ENCODE data around the gene DPP6. TPM values are rescaled to one million over a fixed set of nuclear protein-coding genes. Genes with fewer than 3 reads are reported as not detected.

DPP6 gene
- polyA plus RNA-seq, 2 of the 4 experiments (the other 2 are of a cell fraction): not detected

DNA sequence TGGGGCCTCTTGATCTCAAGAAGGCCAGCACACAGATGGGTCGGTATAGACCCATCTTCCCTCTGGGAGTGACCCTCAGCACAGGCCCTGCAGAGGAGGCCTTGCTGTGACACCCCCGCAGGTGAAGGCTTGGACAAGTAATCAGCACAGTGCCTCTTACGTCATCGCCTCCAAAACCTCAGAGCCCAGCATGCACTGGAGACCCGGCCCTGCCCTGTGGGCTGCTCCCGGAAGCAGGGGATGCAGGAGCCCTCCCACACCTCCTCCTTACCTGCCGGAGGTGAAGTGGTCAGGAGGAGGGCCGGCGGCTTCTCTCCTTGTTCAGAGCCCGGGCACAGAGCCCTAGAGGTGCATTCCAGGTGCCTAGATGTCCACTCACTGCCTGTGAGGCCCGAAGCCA, 829.3 kb downstream of the DPP6 start:
- ATAC-seq: no peak
- Histone ChIP-seq H3K4me2 (no peak overlapping the region), H3K4me1 (no peaks in the 10 kb centered on the region), H3K9me3 (peaks cover 9% of the 10 kb centered on the region; the same call in 2 of the 3 replicates), H3K27ac (no peak overlapping the region), H3K4me3 (no peak overlapping the region)
- no peak for FAIRE-seq
- DNase-seq (ENCODE audit: low read depth in 1 of 2, low spot score in 1 of 2): no peak
- POLR2A ChIA-PET: no interaction called here
- CTCF ChIA-PET: interaction anchor here (1.3 kb wide), 1 partner anchor 29 kb away, joined by 4 read pairs; no protein-coding TSS in a partner anchor
- TF ChIP-seq HDAC2 (IDR thresholded peaks at IDR 0.05) (no peak), MAFK (IDR thresholded peaks at IDR 0.05; ENCODE audit: partially characterized antibody) (no peak), EP300 (IDR thresholded peaks at IDR 0.05) (no peak), GATA3 (IDR thresholded peaks at IDR 0.05; ENCODE audit: borderline replicate concordance) (no peak), CHD2 (IDR thresholded peaks at IDR 0.05; ENCODE audit: low read length, partially characterized antibody) (no peak), ZSCAN20 (CRISPR knock-in tag; IDR thresholded peaks at IDR 0.05) (no peak), MYC (IDR thresholded peaks at IDR 0.05; ENCODE audit: borderline replicate concordance, low read length) (no peak), ZNF302 (CRISPR knock-in tag; IDR thresholded peaks at IDR 0.05) (no peak), RARB (CRISPR knock-in tag; IDR thresholded peaks at IDR 0.05) (no peak), RAD21 (conservative IDR thresholded peaks at IDR 0.05 in 1 of 2, IDR thresholded peaks at IDR 0.05 in 1 of 2) (no peak), SREBF2 (IDR thresholded peaks at IDR 0.05) (no peak), CBX2 (IDR thresholded peaks at IDR 0.05; ENCODE audit: borderline replicate concordance, low read depth) (no peak)
- TF ChIP-seq, protein P1, sequence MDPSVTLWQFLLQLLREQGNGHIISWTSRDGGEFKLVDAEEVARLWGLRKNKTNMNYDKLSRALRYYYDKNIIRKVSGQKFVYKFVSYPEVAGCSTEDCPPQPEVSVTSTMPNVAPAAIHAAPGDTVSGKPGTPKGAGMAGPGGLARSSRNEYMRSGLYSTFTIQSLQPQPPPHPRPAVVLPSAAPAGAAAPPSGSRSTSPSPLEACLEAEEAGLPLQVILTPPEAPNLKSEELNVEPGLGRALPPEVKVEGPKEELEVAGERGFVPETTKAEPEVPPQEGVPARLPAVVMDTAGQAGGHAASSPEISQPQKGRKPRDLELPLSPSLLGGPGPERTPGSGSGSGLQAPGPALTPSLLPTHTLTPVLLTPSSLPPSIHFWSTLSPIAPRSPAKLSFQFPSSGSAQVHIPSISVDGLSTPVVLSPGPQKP (IDR thresholded peaks at IDR 0.05; ENCODE audit: low read depth, low read length): no peak
- 28% methylated on average over 7 of the region's 11 CpGs for WGBS (ENCODE audit: missing lambda C conversion rate)

DNA sequence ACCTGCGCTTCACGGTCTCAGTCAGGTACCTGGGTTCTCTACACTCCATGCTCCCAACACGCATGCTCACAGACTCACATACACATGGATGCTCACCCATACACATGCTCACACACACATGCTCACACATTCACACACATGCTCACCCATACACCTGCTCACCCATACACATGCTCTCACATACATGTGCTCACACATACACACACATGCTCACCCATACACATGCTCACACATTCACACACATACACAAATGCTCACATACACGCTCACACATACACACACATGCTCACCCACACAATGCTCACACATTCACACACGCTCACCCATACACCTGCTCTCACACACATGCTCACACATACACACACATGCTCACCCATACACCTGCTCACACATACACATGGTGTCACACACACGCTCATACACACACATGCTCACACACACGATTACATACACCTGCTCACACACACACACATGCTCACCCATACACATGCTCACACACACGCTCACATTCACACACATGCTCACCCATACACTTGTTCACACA, 830.8 kb downstream of the DPP6 start:
- Histone ChIP-seq H3K9me3 (peaks cover 9% of the 10 kb centered on the region; the same call in 2 of the 3 replicates), H3K4me1 (no peaks in the 10 kb centered on the region), H3K4me3 (no peak overlapping the region), H3K4me2 (no peak overlapping the region), H3K27ac (no peak overlapping the region)
- DNase-seq (ENCODE audit: low read depth in 1 of 2, low spot score in 1 of 2) (no peak), FAIRE-seq (no peak), ATAC-seq (no peak)
- ChIA-PET CTCF (no interaction called here), POLR2A (no interaction called here)
- 59% methylated on average over 8 of the region's 8 CpGs for WGBS (ENCODE audit: missing lambda C conversion rate)
- TF ChIP-seq CHD2 (IDR thresholded peaks at IDR 0.05; ENCODE audit: low read length, partially characterized antibody): no peak
- TF ChIP-seq, protein P2, sequence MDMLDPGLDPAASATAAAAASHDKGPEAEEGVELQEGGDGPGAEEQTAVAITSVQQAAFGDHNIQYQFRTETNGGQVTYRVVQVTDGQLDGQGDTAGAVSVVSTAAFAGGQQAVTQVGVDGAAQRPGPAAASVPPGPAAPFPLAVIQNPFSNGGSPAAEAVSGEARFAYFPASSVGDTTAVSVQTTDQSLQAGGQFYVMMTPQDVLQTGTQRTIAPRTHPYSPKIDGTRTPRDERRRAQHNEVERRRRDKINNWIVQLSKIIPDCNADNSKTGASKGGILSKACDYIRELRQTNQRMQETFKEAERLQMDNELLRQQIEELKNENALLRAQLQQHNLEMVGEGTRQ (IDR thresholded peaks at IDR 0.05): no peak
- no peak for TF ChIP-seq SREBF2 (IDR thresholded peaks at IDR 0.05)
- TF ChIP-seq ZNF302 (CRISPR knock-in tag; IDR thresholded peaks at IDR 0.05): no peak
- TF ChIP-seq HEYL (CRISPR knock-in tag; IDR thresholded peaks at IDR 0.05): no peak

DNA sequence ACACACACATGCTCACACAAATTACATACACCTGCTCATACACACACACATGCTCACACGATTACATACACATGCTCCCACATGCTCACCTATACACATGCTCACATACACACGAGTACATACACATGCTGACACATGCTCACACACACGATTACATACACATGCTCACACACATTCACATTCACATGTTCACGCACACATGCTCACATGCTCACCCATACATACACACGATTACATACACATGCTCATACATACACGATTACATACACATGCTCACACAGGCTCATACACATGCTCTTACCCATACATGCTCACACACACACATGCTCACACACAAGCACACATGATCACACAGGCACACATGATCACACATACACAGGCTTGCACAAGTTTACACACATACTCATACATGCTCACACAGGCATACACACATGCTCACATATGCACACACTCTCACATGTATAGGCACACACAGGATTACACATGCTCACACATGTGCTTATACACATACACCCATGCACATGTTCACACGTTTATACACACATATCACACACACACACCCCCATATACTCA, 832.2 kb downstream of the DPP6 start:
- POLR2A ChIA-PET: no interaction called here
- no peak for FAIRE-seq

More for the DNA sequence above, 832.2 kb downstream of the DPP6 start:
- Histone ChIP-seq H3K27ac (no peak overlapping the region), H3K4me1 (no peaks in the 10 kb centered on the region), H3K4me3 (no peak overlapping the region), H3K4me2 (no peak overlapping the region), H3K9me3 (peaks cover 14% of the 10 kb centered on the region; the same call in 2 of the 3 replicates)
- DNase-seq (ENCODE audit: low read depth in 1 of 2, low spot score in 1 of 2) (no peak), ATAC-seq (no peak)
- CTCF ChIA-PET: no interaction called here
- TF ChIP-seq EHF (CRISPR knock-in tag; IDR thresholded peaks at IDR 0.05): no peak
- TF ChIP-seq POLR2AphosphoS2 (conservative IDR thresholded peaks at IDR 0.05; ENCODE audit: low read length): no peak
- no peak for TF ChIP-seq CHD2 (IDR thresholded peaks at IDR 0.05; ENCODE audit: low read length, partially characterized antibody)
- TF ChIP-seq, protein P1 (IDR thresholded peaks at IDR 0.05; ENCODE audit: low read depth, low read length): no peak
- TF ChIP-seq TP53 (CRISPR knock-in tag; IDR thresholded peaks at IDR 0.05): no peak
- TF ChIP-seq EP300 (IDR thresholded peaks at IDR 0.05): no peak
- no peak for TF ChIP-seq TFCP2L1 (CRISPR knock-in tag; IDR thresholded peaks at IDR 0.05)
- no peak for TF ChIP-seq EHMT2 (IDR thresholded peaks at IDR 0.05; ENCODE audit: low read depth)
- TF ChIP-seq, protein P3, sequence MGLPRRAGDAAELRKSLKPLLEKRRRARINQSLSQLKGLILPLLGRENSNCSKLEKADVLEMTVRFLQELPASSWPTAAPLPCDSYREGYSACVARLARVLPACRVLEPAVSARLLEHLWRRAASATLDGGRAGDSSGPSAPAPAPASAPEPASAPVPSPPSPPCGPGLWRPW (IDR thresholded peaks at IDR 0.05): no peak
- TF ChIP-seq, protein P4, sequence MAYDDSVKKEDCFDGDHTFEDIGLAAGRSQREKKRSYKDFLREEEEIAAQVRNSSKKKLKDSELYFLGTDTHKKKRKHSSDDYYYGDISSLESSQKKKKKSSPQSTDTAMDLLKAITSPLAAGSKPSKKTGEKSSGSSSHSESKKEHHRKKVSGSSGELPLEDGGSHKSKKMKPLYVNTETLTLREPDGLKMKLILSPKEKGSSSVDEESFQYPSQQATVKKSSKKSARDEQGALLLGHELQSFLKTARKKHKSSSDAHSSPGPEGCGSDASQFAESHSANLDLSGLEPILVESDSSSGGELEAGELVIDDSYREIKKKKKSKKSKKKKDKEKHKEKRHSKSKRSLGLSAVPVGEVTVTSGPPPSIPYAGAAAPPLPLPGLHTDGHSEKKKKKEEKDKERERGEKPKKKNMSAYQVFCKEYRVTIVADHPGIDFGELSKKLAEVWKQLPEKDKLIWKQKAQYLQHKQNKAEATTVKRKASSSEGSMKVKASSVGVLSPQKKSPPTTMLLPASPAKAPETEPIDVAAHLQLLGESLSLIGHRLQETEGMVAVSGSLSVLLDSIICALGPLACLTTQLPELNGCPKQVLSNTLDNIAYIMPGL (CRISPR knock-in tag; IDR thresholded peaks at IDR 0.05; ENCODE audit: borderline replicate concordance): no peak
- no peak for TF ChIP-seq MYC (IDR thresholded peaks at IDR 0.05; ENCODE audit: borderline replicate concordance, low read length)
- 41% methylated on average over 7 of the region's 7 CpGs for WGBS (ENCODE audit: missing lambda C conversion rate)
